GM23248 (cell line): Measurements from ENCODE around the gene ADGRV1.

Source experiments
- EZH2 ChIP-seq: fragments of 200-600 bp; sonication (generic); IDR thresholded peaks from 2 replicates; pipeline ENCODE4 v1.6.1; 2018; ENCODE audit warnings: antibody characterized with exemption, mild to moderate bottlenecking; ENCODE audit not compliant: insufficient read depth, poor library complexity, severe bottlenecking
- EZH2phosphoT487 ChIP-seq: fragments of 200-600 bp; sonication (generic); IDR thresholded peaks from 2 replicates; pipeline ENCODE4 v1.6.1; 2018; ENCODE audit warnings: antibody characterized with exemption, moderate library complexity, mild to moderate bottlenecking, low read depth; ENCODE audit not compliant: insufficient read depth

DNA sequence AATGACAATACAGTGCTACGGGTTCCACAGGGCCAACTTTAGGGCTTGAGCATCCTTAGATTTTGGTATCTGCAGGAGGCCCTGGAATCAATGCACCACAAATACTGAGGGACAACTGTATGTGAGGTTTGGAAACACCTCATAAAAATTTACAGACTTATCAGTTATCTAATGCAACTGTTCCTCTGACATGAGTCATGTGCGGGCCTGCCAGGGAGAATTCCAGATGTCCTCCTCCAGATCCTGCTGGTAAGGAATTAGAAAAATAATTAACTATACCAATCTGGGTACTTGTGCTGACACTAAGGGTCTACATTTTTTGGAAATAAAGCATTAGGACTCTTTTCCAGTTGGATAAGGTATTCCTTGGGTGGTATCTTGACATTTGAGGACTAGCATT, 491.2 kb downstream of the ADGRV1 start:
- TF ChIP-seq EZH2 (no peak), EZH2phosphoT487 (no peak)
